Lower lobe of right lung (tissue), 2 donors: ENCODE measurements around the gene FOXN3. TPM values are rescaled to one million over a fixed set of nuclear protein-coding genes. Genes with fewer than 3 reads are reported as not detected.

ENCODE experiments used
- ATAC-seq, 2 donors: fragments of 200-7000 bp; cut with Tn5 transposase; one replicate each; pipeline ENCODE4 v1.9.1; 2020 to 2022; ENCODE audit warnings: mild to moderate bottlenecking in 2 of 2, moderate library complexity in 2 of 2
- DNase-seq: peaks from one replicate; pipeline ENCODE4 v3.0.0-alpha.2; 2020
- H3K27ac ChIP-seq: fragments of 200-600 bp; one replicate; pipeline ENCODE4 v1.8.0; 2022
- H3K27me3 ChIP-seq: fragments of 200-600 bp; one replicate; pipeline ENCODE4 v1.8.0; 2022; ENCODE audit warnings: low read depth
- H3K36me3 ChIP-seq: fragments of 200-600 bp; one replicate; pipeline ENCODE4 v1.8.0; 2022; ENCODE audit warnings: mild to moderate bottlenecking
- H3K4me1 ChIP-seq: fragments of 200-600 bp; one replicate; pipeline ENCODE4 v1.8.0; 2022
- H3K4me3 ChIP-seq: fragments of 200-600 bp; one replicate; pipeline ENCODE4 v1.8.0; 2022; ENCODE audit warnings: mild to moderate bottlenecking
- H3K9me3 ChIP-seq: fragments of 200-600 bp; one replicate; pipeline ENCODE4 v1.8.0; 2022
- intact Hi-C: fragments of 100-400 bp; cut with DNase I; formaldehyde crosslinking; loops from one replicate; pipeline ENCODE4 v1.11.0; 2022
- total RNA-seq: library from RNA; stranded (reverse); fragmentation: NEBNext Ultra II Directional; extraction: Animal tissue kit (Norgen Biotek cat#: 25700); gene quantifications from one replicate; pipeline ENCODE4 v1.2.1, GENCODE V29; 2021
- TF ChIP-seq, protein P1 (sequence below): fragments of 200-600 bp; IDR thresholded peaks from one replicate; pipeline ENCODE4 v1.8.0; 2022; ENCODE audit warnings: antibody characterized with exemption, mild to moderate bottlenecking
- donor health status: DM: no; HTN: yes; CAD: no; lungs with severe emphysema.

The FOXN3 gene
- total RNA-seq, 1 donor from 2014 or later, result 116 TPM

DNA sequence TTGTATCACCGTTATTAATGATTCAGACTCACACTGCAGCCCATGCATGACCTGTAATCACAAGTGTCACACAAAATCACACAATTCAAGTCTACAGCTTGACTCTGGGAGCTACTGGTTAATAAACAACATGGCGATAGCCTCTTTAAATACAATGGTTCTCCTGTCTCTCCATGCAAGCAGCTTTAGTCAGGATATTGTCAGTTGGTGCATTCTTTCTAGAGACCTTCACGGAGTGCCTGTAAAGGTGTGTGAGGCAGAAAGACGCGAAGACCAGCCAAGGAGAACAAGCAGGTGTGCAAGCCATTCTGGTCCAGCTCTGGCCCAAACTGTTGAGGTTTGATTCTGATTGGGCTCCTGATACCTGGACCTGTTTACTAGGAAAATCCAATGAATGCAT, 40.0 kb upstream of the FOXN3 start:
- DNase-seq (no peak), ATAC-seq (no peak)
- H3K4me3 ChIP-seq, result no peak overlapping the region
- H3K27ac ChIP-seq, result no peak overlapping the region
- H3K36me3 ChIP-seq, result no peaks in the 10 kb centered on the region
- TF ChIP-seq, protein P1, sequence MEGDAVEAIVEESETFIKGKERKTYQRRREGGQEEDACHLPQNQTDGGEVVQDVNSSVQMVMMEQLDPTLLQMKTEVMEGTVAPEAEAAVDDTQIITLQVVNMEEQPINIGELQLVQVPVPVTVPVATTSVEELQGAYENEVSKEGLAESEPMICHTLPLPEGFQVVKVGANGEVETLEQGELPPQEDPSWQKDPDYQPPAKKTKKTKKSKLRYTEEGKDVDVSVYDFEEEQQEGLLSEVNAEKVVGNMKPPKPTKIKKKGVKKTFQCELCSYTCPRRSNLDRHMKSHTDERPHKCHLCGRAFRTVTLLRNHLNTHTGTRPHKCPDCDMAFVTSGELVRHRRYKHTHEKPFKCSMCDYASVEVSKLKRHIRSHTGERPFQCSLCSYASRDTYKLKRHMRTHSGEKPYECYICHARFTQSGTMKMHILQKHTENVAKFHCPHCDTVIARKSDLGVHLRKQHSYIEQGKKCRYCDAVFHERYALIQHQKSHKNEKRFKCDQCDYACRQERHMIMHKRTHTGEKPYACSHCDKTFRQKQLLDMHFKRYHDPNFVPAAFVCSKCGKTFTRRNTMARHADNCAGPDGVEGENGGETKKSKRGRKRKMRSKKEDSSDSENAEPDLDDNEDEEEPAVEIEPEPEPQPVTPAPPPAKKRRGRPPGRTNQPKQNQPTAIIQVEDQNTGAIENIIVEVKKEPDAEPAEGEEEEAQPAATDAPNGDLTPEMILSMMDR, result no peak
- no peaks in the 10 kb centered on the region for H3K9me3 ChIP-seq
- peaks cover 8% of the 10 kb centered on the region for H3K4me1 ChIP-seq
- H3K27me3 ChIP-seq, result no peaks in the 10 kb centered on the region
- intact Hi-C loops, result no loop called here

DNA sequence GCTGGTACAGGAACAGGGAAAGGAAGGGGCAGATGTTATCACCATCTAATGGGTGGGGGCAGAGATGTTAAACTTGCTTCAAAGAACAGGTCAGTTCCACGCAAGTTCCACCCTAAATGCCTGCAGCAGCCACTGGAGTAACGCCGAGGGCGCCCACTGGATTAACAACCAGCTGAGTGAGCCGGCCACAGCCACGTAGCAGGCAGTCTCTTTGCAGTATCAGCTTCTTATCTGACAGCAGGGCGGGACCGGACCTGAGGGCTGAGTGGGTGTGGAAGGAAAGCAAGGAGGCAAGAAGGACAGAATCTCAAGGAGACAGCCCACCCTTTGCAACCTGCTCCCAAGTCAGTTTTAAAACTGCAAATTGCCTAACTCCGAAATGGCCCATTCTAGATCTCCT, 38.4 kb upstream of the FOXN3 start:
- ATAC-seq (no peak), DNase-seq (no peak)
- H3K4me1 ChIP-seq, result peaks cover 8% of the 10 kb centered on the region
- H3K27me3 ChIP-seq, result no peaks in the 10 kb centered on the region
- H3K4me3 ChIP-seq, result no peak overlapping the region
- TF ChIP-seq, protein P1, result no peak
- no peaks in the 10 kb centered on the region for H3K36me3 ChIP-seq
- H3K27ac ChIP-seq, result no peak overlapping the region
- intact Hi-C loops, result no loop called here
- H3K9me3 ChIP-seq, result no peaks in the 10 kb centered on the region

DNA sequence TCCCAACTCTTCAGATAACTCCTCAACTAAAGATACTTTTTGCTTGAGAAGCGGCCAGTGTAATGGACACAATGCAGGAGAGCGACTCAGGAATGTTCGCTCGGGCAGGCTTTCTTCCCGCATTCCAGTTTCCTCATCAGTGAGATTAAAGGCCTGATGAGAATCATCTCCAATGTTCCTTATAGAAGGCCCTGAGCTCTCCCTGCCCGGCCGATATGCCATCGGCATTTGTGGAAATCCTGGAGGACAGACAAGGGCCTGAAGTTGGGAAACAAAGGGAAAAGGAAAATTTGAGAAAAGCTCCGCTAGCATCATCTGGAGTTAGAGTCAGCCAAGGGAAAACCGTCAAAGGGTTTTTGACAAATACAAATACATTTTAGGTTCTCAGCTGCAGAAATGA, 38.0 kb upstream of the FOXN3 start:
- no peak for ATAC-seq
- intact Hi-C loops, result no loop called here
- TF ChIP-seq, protein P1, result no peak
- H3K9me3 ChIP-seq, result no peaks in the 10 kb centered on the region
- no peaks in the 10 kb centered on the region for H3K27me3 ChIP-seq
- no peak overlapping the region for H3K4me3 ChIP-seq
- no peak for DNase-seq
- no peaks in the 10 kb centered on the region for H3K36me3 ChIP-seq
- peaks cover 8% of the 10 kb centered on the region for H3K4me1 ChIP-seq
- H3K27ac ChIP-seq, result no peak overlapping the region

DNA sequence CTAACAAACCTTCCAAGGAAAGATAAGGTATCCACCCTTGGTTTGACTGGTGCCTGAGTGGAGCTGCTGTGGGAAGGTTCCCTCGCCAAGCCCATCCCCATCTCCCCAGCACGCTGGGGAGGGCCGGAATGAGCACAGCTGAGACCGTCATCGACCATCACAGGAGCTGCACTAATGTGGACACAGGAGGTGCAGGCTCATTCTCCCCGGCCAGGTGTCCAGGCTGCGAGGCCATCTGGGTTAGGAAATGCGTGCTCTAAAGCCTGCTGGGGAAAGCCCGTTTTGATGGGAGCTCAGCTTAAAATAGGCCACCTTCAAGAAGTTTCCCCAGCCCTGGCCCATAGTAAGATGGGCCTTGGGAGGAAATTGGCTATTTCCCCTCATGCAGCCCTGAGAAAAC, 35.2 kb upstream of the FOXN3 start:
- Histone ChIP-seq H3K36me3 (no peaks in the 10 kb centered on the region), H3K27me3 (no peaks in the 10 kb centered on the region), H3K9me3 (no peaks in the 10 kb centered on the region), H3K4me1 (peaks cover 2% of the 10 kb centered on the region), H3K4me3 (no peak overlapping the region), H3K27ac (no peak overlapping the region)
- TF ChIP-seq, protein P1, result no peak
- intact Hi-C loops, result no loop called here
- DNase-seq (no peak), ATAC-seq (no peak)

DNA sequence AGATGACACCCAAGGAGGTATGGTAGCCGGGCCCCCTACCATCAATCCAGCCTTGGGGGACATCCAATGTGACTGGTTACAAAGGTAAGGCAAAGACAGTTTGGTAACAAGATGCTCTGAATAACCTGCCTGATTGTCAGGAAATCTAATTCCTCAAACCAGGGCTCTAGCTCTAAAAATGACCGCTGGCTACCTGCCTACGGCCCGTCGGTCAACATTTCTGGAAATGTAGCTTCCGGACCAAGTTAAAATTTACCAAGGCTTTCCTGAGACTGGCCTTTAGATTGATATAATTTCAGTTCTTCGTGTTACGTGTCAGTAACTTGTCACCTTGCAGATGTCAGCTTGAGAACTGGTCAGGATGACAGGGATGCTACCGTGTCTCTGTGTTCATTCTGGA, 34.2 kb upstream of the FOXN3 start:
- Histone ChIP-seq H3K4me1 (peaks cover 6% of the 10 kb centered on the region), H3K9me3 (no peaks in the 10 kb centered on the region), H3K36me3 (no peaks in the 10 kb centered on the region), H3K27ac (no peak overlapping the region), H3K27me3 (no peaks in the 10 kb centered on the region), H3K4me3 (no peak overlapping the region)
- ATAC-seq (no peak), DNase-seq (no peak)
- intact Hi-C loops, result no loop called here
- TF ChIP-seq, protein P1, result no peak
